Right lobe of liver (tissue), 4 donors: ENCODE data around the gene NARS2.

ENCODE experiments used
- CTCF ChIP-seq, 4 donors: fragments of 200-600 bp in 3 of 4; fragments of 450-650 bp in 1 of 4; IDR thresholded peaks; one replicate each; pipeline versions ENCODE4 v1.5.1 to v1.8.0; 2016 to 2022; ENCODE audit warnings: antibody characterized with exemption in 4 of 4, mild to moderate bottlenecking in 2 of 4
- POLR2A ChIP-seq: fragments of 450-650 bp; IDR thresholded peaks from one replicate; pipeline ENCODE4 v1.6.1; 2017; ENCODE audit warnings: antibody characterized with exemption, mild to moderate bottlenecking
- donor health status: DM: no; HTN: no; CAD: no.
- donor health status: DM: no; HTN: no; CAD: no.
- donor health status: DM: no; HTN: yes; CAD: no.

- TF ChIP-seq CTCF (IDR thresholded peaks at IDR 0.05) (no peak), POLR2A (no peak)
Observed at GRCh38 chr11:78535027-78535426, 39.6 kb downstream of the NARS2 start.
